Occipital lobe (tissue), 2 donors: ENCODE data around the gene SH3GL1. TPM values are rescaled to one million over a fixed set of nuclear protein-coding genes. Genes with fewer than 3 reads are reported as not detected.
A peak's percentile ranks its signal among the peaks of the same experiment; 100 is the strongest.
"Not testable (repeated sequence)": the region's sequence is repeated elsewhere in the genome, so short reads cannot be mapped to it uniquely, and the experiment has no call there.

Experiments used
- DNase-seq: peaks from one replicate; lab custom pipeline; 2025; lab: John Stamatoyannopoulos, UW
- total RNA-seq: library from RNA; depleted of rRNA; stranded (reverse); fragments of >200 nt; gene quantifications from one replicate; pipeline ENCODE4 v1.2.3, GENCODE V29; 2014

Gene SH3GL1
- total RNA-seq, 1 donor from 2014 or later, result 15.3 TPM

GRCh38 chr19:4347521-4347920 lies 52.8 kb downstream of the SH3GL1 start:
- DNase-seq, result no peak

- DNase-seq, result no peak
Measured at GRCh38 chr19:4346020-4346383, 54.3 kb downstream of the SH3GL1 start.

GRCh38 chr19:4345342-4346019 lies 54.9 kb downstream of the SH3GL1 start:
- DNase-seq, result no peak

GRCh38 chr19:4343370-4344307 lies 56.7 kb downstream of the SH3GL1 start, which contains the start of gene MPND:
Gene MPND (plus strand): TSS chr19:4343562. CDS start chr19:4343594, 32 bp downstream.
- peak; percentile 92 for DNase-seq

GRCh38 chr19:4342615-4343369 lies 57.6 kb downstream of the SH3GL1 start:
- DNase-seq, result peak; percentile 94

- no peak for DNase-seq
Measured at GRCh38 chr19:4342314-4342614, 58.1 kb downstream of the SH3GL1 start.

- no peak for DNase-seq
Measured at GRCh38 chr19:4338441-4339355, 61.6 kb downstream of the SH3GL1 start, which contains the start of gene STAP2. Gene STAP2 (minus strand): TSS chr19:4338827. CDS start chr19:4338753, 74 bp downstream.

- no peak for DNase-seq
Measured at GRCh38 chr19:4337906-4338440, 62.4 kb downstream of the SH3GL1 start.

- no peak for DNase-seq
Measured at GRCh38 chr19:4334929-4335570, 65.3 kb downstream of the SH3GL1 start.

GRCh38 chr19:4329858-4330257 lies 70.5 kb downstream of the SH3GL1 start:
- DNase-seq, result no peak

- not testable (repeated sequence) for DNase-seq
Measured at GRCh38 chr19:4328991-4329681, 71.2 kb downstream of the SH3GL1 start.

GRCh38 chr19:4328243-4328990 lies 71.9 kb downstream of the SH3GL1 start:
- DNase-seq, result peak; percentile 96

GRCh38 chr19:4327877-4328242 lies 72.5 kb downstream of the SH3GL1 start:
- DNase-seq, result no peak

- DNase-seq, result peak; percentile 46
Measured at GRCh38 chr19:4327252-4327876, 73.0 kb downstream of the SH3GL1 start.

GRCh38 chr19:4326837-4327251 lies 73.5 kb downstream of the SH3GL1 start:
- no peak for DNase-seq

GRCh38 chr19:4326215-4326836 lies 74.0 kb downstream of the SH3GL1 start:
- DNase-seq, result no peak

- no peak for DNase-seq
Measured at GRCh38 chr19:4324228-4324627, 76.1 kb downstream of the SH3GL1 start.

GRCh38 chr19:4323692-4324091 lies 76.7 kb downstream of the SH3GL1 start:
- no peak for DNase-seq
